Uterus (tissue), 4 donors: ENCODE results near the gene SLC39A11. TPM values are rescaled to one million over a fixed set of nuclear protein-coding genes. Genes with fewer than 3 reads are reported as not detected.

ENCODE experiments used
- DNase-seq, 2 donors: peaks; one replicate each; pipeline ENCODE4 v3.0.0-alpha.2; 2019 to 2020
- H3K27ac ChIP-seq, 2 donors: fragments of 200-600 bp; sonication (generic); 1 replicate in 1 of 2; 2 replicates in 1 of 2; pipeline ENCODE4 v1.5.1; 2016 to 2018
- H3K27me3 ChIP-seq, 2 donors: fragments of 200-600 bp; sonication (generic); one replicate each; pipeline ENCODE4 v1.5.1; 2018 to 2019; ENCODE audit warnings: control low read depth in 1 of 2
- H3K36me3 ChIP-seq, 2 donors: fragments of 200-600 bp; sonication (generic); one replicate each; pipeline ENCODE4 v1.5.1; 2019; ENCODE audit warnings: control low read depth in 1 of 2
- H3K4me1 ChIP-seq, 2 donors: fragments of 200-600 bp; sonication (generic); one replicate each; pipeline ENCODE4 v1.5.1; 2018 to 2019; ENCODE audit warnings: control low read depth in 1 of 2
- H3K4me3 ChIP-seq, 2 donors: fragments of 200-600 bp; sonication (generic); 1 replicate in 1 of 2; 2 replicates in 1 of 2; pipeline ENCODE4 v1.5.1; 2018 to 2019; ENCODE audit warnings: mild to moderate bottlenecking in 1 of 2
- H3K9me3 ChIP-seq, 2 donors: fragments of 200-600 bp; sonication (generic); one replicate each; pipeline ENCODE4 v1.5.1; 2019; ENCODE audit warnings: control low read depth in 1 of 2
- POLR2A ChIP-seq, 2 donors: fragments of 450-650 bp; IDR thresholded peaks; one replicate each; pipeline ENCODE4 v1.6.1; 2016; ENCODE audit warnings: antibody characterized with exemption in 2 of 2, mild to moderate bottlenecking in 1 of 2, moderate library complexity in 1 of 2
- intact Hi-C: fragments of 100-400 bp; cut with DNase I; formaldehyde crosslinking; loops from one replicate; pipeline ENCODE4 v1.15.1; 2023; ENCODE audit warnings: low total_unique reads
- total RNA-seq, 4 donors: library from RNA; depleted of rRNA in 3 of 4; stranded (reverse); fragments of >200 nt in 3 of 4; gene quantifications; one replicate each; pipeline versions ENCODE4 v1.1.0 to v1.2.4, GENCODE V29; 2014 to 2023
- TF ChIP-seq, protein P1 (sequence below), 4 experiments: fragments of 200-600 bp in 2 of 4; fragments of 450-650 bp in 2 of 4; sonication (generic) in 2 of 4; IDR thresholded peaks; one replicate each; pipeline ENCODE4 v1.5.1; 2016 to 2019; ENCODE audit warnings: antibody characterized with exemption in 4 of 4, mild to moderate bottlenecking in 2 of 4, moderate library complexity in 1 of 4
- donor health status: DM: yes; HTN: yes; CAD: no.

Gene SLC39A11
- total RNA-seq, 4 donors from 2014 or later: 5.4 to 56.2 (median 21.0) TPM

DNA sequence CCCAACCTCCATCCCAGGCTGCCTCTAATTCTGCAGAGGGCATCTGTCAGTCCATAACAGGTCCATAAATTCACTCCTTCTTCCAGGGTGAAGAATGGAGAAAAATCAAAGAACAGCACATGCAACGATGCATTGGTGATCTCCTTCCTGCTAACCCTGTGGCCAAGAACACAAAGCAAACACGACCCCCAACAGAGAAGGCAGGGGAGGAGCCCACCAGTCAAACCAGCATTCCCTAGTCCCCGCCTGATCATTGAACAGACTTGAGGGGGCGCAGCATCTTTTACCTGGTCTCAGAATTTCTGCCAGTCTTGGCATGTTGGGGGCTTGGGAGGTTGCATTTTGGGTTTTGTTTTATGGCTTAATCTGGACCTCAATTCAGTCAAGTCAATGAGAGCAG, 476.0 kb downstream of the SLC39A11 start:
- TF ChIP-seq POLR2A (IDR thresholded peaks at IDR 0.05): no peak
- TF ChIP-seq, protein P1, sequence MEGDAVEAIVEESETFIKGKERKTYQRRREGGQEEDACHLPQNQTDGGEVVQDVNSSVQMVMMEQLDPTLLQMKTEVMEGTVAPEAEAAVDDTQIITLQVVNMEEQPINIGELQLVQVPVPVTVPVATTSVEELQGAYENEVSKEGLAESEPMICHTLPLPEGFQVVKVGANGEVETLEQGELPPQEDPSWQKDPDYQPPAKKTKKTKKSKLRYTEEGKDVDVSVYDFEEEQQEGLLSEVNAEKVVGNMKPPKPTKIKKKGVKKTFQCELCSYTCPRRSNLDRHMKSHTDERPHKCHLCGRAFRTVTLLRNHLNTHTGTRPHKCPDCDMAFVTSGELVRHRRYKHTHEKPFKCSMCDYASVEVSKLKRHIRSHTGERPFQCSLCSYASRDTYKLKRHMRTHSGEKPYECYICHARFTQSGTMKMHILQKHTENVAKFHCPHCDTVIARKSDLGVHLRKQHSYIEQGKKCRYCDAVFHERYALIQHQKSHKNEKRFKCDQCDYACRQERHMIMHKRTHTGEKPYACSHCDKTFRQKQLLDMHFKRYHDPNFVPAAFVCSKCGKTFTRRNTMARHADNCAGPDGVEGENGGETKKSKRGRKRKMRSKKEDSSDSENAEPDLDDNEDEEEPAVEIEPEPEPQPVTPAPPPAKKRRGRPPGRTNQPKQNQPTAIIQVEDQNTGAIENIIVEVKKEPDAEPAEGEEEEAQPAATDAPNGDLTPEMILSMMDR (IDR thresholded peaks at IDR 0.05): no peak
- H3K4me1 ChIP-seq: no peaks in the 10 kb centered on the region
- DNase-seq: no peak

DNA sequence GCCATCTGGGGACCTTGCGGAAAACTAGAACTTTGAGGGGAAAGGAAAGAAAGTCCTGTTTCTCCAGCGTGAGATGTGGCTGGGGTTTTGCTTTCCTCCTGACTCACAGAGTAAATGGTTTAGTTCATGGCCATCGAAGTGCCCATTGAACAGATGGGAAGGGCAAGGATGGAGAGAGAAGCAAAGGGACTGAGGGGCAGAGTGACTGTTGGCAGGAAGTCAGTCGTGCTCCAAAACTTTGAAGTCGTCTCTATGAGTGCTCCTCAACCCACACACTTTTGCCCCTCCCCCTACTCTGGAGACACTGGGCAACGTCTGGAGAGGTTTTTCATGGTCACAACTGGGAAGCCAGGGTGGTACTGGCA, 476.9 kb downstream of the SLC39A11 start:
- H3K9me3 ChIP-seq: no peaks in the 10 kb centered on the region
- no peaks in the 10 kb centered on the region for H3K36me3 ChIP-seq
- H3K4me1 ChIP-seq: no peaks in the 10 kb centered on the region
- no peak for TF ChIP-seq POLR2A (IDR thresholded peaks at IDR 0.05)
- TF ChIP-seq, protein P1 (IDR thresholded peaks at IDR 0.05): no peak
- H3K27ac ChIP-seq: no peak overlapping the region
- H3K27me3 ChIP-seq: no peaks in the 10 kb centered on the region
- intact Hi-C loops: no loop called here
- H3K4me3 ChIP-seq: no peak overlapping the region
- no peak for DNase-seq

More for the DNA sequence above, 476.0 kb downstream of the SLC39A11 start:
- H3K36me3 ChIP-seq: no peaks in the 10 kb centered on the region
- H3K27ac ChIP-seq: no peak overlapping the region
- no peaks in the 10 kb centered on the region for H3K27me3 ChIP-seq
- H3K4me3 ChIP-seq: no peak overlapping the region
- intact Hi-C loops: no loop called here
- H3K9me3 ChIP-seq: no peaks in the 10 kb centered on the region

DNA sequence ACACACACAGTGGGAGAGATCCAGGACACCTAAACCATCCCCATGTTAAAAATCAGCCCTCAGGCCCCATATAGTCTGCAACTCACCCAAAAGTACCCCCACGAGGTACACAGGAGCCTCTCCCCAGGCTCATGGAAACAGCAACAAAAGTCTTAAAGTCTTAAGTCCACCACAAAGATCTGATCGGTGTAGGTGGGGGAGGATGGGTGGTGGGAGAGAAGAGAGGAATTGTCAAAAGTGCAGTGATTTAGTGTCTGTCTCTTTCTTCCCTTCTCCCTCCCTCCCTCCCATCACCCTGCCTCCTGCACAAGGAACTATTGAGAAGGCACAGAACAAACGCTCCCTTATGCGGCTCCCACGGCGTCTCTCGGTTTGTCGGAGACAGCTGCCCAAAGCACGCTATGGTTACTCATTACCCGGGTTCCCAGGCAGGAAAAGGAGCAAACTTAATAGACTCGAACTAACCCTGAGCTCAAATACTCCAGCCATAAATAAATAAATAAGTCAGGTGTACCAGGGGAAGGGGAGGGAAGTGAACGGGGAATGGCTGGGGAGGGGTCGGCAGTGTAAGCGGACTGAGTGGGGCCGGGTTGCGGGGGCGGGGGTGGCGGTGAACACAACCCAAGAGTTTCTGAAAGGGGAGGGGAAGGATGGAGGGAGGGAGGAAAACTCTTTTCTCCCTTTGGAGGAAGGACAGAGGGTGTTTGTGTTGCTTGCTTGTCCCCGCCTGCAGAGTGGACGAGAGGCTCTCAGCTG, 477.4 kb downstream of the SLC39A11 start:
- Histone ChIP-seq H3K27ac (no peak overlapping the region), H3K9me3 (no peaks in the 10 kb centered on the region), H3K27me3 (no peaks in the 10 kb centered on the region), H3K4me1 (no peaks in the 10 kb centered on the region), H3K36me3 (no peaks in the 10 kb centered on the region), H3K4me3 (no peak overlapping the region)
- TF ChIP-seq, protein P1 (IDR thresholded peaks at IDR 0.05): no peak
- no peak for TF ChIP-seq POLR2A (IDR thresholded peaks at IDR 0.05)
- intact Hi-C loops: no loop called here
- DNase-seq: no peak

DNA sequence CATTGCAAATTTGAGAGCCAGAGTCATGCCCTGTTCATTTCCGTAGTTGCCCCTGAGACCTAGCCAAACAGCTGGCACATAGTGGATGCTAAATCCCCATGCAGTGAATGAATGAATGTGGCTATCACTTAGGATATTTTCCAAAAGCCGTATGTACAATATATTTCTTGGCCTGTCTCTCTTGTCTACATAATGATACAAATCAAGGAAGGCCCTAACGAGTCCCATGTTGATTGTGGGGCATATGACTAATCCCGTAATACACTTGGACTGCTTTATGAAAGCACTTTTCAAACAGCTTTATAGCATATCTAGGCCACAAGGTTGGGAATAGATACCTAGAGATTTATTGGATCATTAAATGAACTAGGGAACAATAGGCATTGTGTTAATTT, 478.0 kb downstream of the SLC39A11 start:
- no peak for DNase-seq
- no peak for TF ChIP-seq POLR2A (IDR thresholded peaks at IDR 0.05)
- TF ChIP-seq, protein P1 (IDR thresholded peaks at IDR 0.05): no peak
- intact Hi-C loops: no loop called here
- no peak overlapping the region for H3K27ac ChIP-seq
- H3K4me3 ChIP-seq: no peak overlapping the region
- no peaks in the 10 kb centered on the region for H3K9me3 ChIP-seq
- H3K36me3 ChIP-seq: no peaks in the 10 kb centered on the region
- H3K4me1 ChIP-seq: no peaks in the 10 kb centered on the region
- no peaks in the 10 kb centered on the region for H3K27me3 ChIP-seq

DNA sequence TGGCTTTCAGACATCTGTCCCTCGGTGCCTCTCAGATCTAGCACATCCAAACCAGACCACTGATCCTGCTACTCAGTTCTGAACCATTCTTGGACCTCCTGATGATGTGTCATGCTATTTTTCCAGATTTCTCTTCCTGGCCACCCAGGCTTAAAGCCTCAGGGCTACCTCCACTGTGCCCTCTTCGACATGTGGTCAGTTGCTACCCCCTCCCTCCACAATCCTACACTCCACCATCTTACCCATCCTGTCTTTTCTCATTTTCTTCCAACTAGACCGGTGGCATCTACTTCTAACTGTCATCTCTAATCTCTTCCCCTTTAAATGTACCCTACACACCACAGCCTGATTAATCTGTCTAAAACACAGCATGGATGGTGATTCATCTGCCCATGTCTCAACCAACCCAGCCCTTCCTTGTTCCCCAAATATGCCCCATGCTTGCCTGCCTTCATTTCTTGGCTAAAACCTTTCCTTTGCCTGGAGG, 478.6 kb downstream of the SLC39A11 start:
- H3K27me3 ChIP-seq: no peaks in the 10 kb centered on the region

More for the DNA sequence above, 478.6 kb downstream of the SLC39A11 start:
- intact Hi-C loops: no loop called here
- DNase-seq: no peak
- H3K4me3 ChIP-seq: no peak overlapping the region
- H3K4me1 ChIP-seq: no peaks in the 10 kb centered on the region
- no peaks in the 10 kb centered on the region for H3K36me3 ChIP-seq
- TF ChIP-seq, protein P1 (IDR thresholded peaks at IDR 0.05): no peak
- TF ChIP-seq POLR2A (IDR thresholded peaks at IDR 0.05): no peak
- no peak overlapping the region for H3K27ac ChIP-seq
- no peaks in the 10 kb centered on the region for H3K9me3 ChIP-seq
